ENCODE data around the gene PCDH15.

DNA sequence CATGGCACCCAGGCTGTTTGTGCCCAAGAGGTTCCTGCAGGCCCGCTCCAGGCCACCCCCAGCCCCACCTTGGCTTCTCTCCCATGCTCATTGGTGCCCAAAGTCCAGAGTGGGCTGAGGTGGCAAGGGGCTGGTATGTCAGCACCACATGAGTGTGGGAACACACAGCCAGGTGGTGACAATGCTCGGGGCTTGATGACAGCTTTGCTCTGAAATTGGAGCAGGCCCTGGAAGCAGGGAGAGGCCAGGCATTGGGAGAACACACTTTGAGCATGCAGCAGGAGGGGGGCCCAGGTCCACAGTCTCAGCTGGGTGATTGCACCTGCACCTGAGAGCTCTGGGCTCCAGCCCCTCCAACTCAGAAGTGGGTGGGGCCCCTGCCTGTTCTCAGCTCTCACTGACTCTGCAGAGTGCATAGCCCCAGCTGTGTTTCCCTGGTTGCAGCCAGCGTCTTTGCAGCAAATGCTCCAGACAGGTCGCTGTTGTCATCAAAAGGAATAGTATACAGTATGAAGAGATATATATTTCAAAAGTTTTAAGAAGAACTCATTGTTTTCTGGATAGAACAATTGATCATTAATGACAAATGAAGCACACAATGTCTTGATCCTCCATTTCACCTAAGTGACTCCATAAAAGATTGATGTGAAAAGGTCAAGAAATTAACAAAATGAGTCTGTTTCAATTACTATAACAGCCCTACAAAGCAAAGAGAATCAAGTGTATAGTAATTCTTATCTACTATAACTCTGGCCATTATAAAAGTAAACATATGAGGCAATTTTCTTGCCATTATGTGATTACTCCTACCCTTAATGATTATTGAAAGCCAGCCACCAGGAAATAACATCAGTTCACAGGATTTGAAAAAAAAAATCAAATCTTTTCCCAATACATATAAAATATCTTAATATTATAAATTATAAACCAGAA is 848.1 kb downstream of the PCDH15 start:
- TF ChIP-seq, protein P1, sequence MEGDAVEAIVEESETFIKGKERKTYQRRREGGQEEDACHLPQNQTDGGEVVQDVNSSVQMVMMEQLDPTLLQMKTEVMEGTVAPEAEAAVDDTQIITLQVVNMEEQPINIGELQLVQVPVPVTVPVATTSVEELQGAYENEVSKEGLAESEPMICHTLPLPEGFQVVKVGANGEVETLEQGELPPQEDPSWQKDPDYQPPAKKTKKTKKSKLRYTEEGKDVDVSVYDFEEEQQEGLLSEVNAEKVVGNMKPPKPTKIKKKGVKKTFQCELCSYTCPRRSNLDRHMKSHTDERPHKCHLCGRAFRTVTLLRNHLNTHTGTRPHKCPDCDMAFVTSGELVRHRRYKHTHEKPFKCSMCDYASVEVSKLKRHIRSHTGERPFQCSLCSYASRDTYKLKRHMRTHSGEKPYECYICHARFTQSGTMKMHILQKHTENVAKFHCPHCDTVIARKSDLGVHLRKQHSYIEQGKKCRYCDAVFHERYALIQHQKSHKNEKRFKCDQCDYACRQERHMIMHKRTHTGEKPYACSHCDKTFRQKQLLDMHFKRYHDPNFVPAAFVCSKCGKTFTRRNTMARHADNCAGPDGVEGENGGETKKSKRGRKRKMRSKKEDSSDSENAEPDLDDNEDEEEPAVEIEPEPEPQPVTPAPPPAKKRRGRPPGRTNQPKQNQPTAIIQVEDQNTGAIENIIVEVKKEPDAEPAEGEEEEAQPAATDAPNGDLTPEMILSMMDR (conservative IDR thresholded peaks at IDR 0.05; ENCODE audit: low read depth, low read length): no peak
- no peak for TF ChIP-seq EZH2 (IDR thresholded peaks at IDR 0.05; ENCODE audit: borderline replicate concordance, low read depth, low read length, poor library complexity, severe bottlenecking)

All from A673 (cell line).